ENCODE results near the gene TMEM184C.

- TF ChIP-seq CTCF (conservative IDR thresholded peaks at IDR 0.05; ENCODE audit: low read length) (no peak), EZH2phosphoT487 (IDR thresholded peaks at IDR 0.05; ENCODE audit: borderline replicate concordance) (no peak)
These were observed 57.3 kb downstream of the TMEM184C start for GRCh38 chr4:147674496-147674895.

Measured in Loucy (cell line).